GM19372 (cell line): Measurements from ENCODE around the gene SOHLH2.

ENCODE experiments used
- ATAC-seq: cut with Tn5 transposase; IDR thresholded peaks from one replicate; pipeline ENCODE4 v1.9.1; 2021; ENCODE audit warnings: mild to moderate bottlenecking, low read depth, moderate library complexity; ENCODE audit not compliant: unreplicated experiment

Gene SOHLH2, protein sequence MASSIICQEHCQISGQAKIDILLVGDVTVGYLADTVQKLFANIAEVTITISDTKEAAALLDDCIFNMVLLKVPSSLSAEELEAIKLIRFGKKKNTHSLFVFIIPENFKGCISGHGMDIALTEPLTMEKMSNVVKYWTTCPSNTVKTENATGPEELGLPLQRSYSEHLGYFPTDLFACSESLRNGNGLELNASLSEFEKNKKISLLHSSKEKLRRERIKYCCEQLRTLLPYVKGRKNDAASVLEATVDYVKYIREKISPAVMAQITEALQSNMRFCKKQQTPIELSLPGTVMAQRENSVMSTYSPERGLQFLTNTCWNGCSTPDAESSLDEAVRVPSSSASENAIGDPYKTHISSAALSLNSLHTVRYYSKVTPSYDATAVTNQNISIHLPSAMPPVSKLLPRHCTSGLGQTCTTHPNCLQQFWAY

DNA sequence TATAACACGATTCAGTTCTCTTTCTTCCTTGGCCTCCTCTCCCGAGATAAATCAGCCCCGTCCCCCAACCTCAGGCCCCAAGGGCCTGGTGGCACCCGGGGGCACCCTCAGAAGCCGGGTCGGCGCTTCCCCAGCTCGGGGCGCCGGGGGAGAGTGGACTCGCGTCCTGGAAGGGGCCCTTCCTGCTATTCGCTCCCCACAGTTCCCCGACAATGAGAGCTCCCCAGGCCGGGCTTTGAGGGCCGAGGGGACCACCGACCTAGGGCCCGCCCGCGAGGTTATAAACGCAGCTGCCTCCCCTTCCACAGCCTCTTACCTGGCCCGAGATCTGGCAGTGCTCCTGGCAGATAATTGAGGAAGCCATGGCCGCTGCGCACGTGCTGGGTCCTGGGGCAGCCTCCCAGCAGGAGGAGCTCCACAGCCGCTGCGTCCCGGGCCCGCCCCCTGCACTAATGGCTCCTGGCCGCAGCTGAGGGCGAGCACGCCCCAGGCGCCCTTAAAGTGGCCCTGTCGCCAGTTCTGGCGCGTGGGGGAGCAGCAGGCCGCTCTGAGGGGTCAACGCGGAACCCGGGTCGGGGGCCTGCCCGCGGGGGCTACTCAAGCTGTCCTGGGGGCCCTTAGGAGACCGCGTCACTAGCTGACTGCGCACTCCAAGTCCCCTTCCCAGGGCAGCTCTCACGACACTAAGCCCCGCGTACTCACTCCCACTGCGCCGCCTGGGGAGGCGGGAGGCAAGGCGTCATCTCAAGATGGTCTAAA, at the start of gene SOHLH2:
TSS of gene SOHLH2 (minus strand) at position 394 of the 759 bp plus-strand sequence. CDS start at position 364, 30 bp downstream.
- ATAC-seq: no peak

- no peak for ATAC-seq
These were observed 47.6 kb upstream of the SOHLH2 start for GRCh38 chr13:36261976-36262375.

- ATAC-seq: no peak
These were observed 46.7 kb upstream of the SOHLH2 start for GRCh38 chr13:36261011-36261410.

- ATAC-seq: no peak
These were observed 45.2 kb upstream of the SOHLH2 start for GRCh38 chr13:36259361-36260137.

DNA sequence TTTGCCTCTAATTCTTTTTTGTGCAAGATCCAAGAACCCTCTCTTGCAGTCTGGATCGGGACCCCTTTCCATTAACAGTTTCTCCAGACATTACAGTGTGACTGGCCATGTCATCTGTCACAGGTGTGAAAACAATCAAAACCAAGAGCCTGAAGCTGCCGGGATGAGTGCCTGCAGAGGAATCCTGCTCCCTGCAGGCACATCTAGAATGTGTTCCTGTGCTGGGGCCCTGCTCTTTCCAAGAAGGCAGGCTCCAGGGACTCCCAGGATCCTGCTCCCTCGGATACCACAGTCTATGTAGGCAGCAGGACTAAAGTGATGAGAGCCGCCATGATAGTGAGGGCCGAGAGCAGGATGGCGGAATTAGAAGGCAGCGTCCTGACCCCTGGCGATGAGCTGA, 44.5 kb upstream of the SOHLH2 start:
- no peak for ATAC-seq

GRCh38 chr13:36251526-36251925, 37.2 kb upstream of the SOHLH2 start:
- ATAC-seq: no peak

DNA sequence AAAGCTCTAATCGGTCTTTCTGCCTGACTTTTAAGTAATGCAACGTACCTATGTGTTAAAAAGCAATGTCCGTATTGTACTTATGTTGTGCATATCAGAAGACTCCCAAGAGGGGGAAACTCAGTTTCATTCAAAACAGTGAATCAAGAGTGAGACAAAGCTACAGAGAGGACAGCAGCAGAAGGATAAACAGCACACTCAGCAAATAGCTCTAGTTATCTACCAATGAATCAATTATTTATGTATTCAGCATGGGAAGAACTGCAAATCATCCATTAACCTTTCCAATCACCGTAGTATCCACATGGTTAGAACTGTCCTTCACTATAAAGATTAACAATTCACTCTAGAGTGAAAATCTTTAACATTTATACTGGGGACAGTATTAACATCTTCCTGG, 36.7 kb upstream of the SOHLH2 start:
- no peak for ATAC-seq

GRCh38 chr13:36248700-36249099, 34.3 kb upstream of the SOHLH2 start:
- no peak for ATAC-seq

DNA sequence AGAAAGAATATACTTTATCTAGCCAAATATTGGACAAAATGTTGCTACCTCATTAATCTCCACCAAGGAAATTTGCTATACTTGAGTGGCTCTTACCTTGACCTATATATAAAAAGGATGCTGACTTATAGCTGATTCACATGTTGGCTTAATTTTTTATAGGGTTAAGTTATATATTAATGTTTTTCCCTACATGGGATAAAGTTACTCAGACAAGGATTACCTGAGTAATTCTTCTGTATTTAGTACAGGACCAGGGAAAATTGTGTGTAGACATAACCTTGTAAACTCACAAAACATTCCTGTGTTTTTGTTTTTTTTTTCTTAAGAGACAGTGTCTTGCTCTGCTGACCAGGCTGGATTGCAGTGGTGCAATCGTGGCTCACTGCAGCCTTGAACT, 30.6 kb upstream of the SOHLH2 start:
- no peak for ATAC-seq

DNA sequence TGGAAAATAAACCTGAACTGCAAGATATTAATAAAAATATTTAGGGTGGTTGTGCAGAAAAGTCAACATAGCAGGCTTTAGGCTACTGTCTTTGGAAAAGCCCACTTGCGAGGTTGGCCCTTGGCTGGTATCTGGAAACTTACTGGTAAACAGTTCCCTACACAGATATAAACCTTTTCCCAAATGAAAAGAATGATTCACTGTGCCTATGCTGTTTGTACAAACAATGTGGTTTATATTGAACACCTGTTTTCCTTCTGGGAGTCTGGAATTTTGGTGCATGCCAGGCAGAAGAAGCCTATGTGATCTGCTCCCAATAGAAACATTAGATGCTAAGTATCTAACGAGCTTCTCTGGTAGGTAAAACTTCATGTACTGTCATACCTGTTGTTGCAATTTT, 29.7 kb upstream of the SOHLH2 start:
- ATAC-seq: no peak

DNA sequence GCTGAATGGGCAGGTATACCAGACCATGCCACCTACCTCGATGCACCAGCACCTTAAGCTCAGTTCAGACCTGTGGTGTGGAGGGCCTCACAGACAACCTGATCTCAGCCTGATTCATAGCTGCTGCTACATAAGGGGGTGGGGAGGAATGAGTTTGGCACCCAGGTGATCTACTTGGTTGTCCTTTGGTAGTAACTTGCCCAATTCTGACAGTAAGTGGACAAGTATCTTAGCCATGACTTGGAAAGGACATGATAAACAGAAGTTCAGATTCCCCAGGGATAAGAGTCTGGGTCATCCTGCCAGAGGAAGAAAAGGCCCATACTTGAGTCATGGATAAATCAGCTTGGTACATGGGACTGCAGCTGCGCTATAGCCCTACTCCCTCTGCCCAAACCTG, 28.4 kb upstream of the SOHLH2 start:
- no peak for ATAC-seq

- no peak for ATAC-seq
These were observed 16.9 kb upstream of the SOHLH2 start for GRCh38 chr13:36231236-36231635.

GRCh38 chr13:36224730-36225129, 10.4 kb upstream of the SOHLH2 start:
- ATAC-seq: no peak

- no peak for ATAC-seq
These were observed 5.5 kb upstream of the SOHLH2 start for GRCh38 chr13:36219883-36220282.

GRCh38 chr13:36217456-36217855, 3.1 kb upstream of the SOHLH2 start:
- no peak for ATAC-seq

- ATAC-seq: no peak
These were observed 1.6 kb downstream of the SOHLH2 start for GRCh38 chr13:36212789-36213188.

DNA sequence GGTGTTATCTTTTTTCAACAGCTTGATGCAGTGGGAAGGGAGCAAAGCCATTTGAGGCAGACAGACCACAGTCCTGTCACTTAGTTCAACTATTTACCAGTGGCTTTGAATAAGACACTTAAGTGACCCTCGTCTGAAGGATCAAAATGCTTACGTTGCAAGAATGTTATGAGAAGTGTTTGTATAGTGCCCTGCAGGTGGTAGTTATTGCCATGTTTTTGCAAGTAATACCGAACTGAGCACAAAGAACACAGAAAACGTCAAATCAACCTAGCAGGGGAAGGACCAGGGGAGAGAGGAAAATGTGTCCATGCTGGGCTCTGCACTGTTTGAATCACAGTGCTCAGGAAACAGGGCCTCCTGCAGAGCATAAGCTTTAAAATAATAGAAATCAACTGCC, 2.8 kb downstream of the SOHLH2 start:
- ATAC-seq: no peak

DNA sequence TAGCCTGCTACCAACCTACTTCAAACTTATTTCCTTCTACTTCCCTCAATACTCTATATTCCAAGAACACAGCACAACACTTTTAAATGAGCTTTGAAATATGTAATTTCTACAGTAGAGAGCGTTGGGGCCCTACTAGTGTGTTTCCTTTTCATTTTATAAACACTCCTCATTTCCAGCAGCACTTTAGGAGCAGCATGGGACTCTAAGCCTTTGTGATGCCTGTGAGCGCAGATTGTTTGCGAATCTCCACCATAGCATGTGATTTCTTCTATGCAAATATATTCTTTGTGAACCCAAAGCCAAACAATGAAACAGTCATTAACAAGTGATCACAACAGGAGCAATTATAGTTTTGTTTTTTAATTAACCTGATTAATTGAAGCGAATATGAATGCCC, 3.6 kb downstream of the SOHLH2 start:
- no peak for ATAC-seq

- no peak for ATAC-seq
These were observed 6.7 kb downstream of the SOHLH2 start for GRCh38 chr13:36207672-36208071.

DNA sequence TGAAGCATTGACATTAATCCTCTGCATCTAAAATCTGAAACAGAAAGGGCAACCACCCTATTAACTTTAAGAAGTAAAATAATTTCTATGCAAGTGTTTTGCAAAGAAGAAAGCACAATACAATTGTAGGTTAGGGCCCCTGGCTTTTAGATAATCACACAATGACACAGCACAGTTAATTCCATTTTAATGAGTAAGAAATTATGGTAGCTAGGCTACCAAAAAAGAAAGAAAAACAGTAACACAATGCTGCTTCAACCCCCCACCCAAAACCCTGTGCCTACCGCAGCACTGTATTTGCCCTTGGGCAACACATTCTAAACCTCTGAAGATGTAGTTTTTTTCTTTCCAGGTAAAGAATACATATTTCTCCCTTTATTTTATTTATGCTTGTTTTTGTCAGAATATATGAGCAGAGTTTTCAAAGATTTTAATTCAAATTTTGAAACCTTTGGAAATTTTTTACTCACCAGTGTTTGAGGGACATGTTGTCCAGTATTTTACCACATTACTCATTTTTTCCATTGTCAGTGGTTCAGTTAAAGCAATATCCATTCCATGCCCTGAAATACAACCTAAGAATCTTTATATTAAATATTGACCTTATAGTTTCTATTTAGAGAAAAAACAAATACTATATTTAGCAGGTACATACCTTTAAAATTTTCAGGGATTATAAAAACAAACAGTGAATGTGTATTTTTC, 21.1 kb downstream of the SOHLH2 start:
- ATAC-seq: no peak
